ENCODE results near the gene ATP10A.

The ATP10A gene

DNA sequence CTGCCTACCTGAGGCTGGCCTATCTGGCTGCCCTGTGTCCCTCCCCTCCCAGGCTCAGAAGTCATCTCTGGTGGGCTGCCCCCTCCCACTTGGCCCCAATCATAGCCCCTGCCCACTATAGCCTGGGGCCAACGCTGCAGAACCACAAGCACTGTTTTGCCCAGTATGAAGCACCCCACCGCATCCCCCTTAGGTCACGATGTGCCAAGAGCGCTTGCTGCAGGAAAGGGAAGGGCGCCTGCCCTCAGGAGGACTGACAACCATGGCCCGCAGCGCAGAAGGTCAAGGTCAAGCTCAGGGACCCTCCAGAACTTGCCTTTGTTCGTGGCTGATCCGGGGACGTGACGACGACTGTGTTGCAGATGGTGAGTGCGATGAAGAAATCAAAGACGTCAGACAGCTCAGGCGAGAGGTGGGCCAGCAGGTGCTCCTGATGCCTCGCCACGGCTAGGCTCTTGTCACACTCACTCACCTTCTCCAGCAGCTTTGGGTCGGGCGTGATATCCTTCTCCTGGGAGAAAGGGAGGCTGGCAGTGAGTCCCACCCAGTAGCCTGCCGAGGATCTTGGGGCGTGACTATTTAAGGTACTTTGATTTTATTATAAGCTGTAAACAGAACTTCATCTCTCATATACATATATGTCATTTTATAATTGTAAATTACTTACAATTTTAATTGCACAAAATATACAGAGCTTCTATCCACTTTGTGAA, 146.6 kb downstream of the ATP10A start:
- DNase-seq (ENCODE audit: low read depth) = no peak

DNA sequence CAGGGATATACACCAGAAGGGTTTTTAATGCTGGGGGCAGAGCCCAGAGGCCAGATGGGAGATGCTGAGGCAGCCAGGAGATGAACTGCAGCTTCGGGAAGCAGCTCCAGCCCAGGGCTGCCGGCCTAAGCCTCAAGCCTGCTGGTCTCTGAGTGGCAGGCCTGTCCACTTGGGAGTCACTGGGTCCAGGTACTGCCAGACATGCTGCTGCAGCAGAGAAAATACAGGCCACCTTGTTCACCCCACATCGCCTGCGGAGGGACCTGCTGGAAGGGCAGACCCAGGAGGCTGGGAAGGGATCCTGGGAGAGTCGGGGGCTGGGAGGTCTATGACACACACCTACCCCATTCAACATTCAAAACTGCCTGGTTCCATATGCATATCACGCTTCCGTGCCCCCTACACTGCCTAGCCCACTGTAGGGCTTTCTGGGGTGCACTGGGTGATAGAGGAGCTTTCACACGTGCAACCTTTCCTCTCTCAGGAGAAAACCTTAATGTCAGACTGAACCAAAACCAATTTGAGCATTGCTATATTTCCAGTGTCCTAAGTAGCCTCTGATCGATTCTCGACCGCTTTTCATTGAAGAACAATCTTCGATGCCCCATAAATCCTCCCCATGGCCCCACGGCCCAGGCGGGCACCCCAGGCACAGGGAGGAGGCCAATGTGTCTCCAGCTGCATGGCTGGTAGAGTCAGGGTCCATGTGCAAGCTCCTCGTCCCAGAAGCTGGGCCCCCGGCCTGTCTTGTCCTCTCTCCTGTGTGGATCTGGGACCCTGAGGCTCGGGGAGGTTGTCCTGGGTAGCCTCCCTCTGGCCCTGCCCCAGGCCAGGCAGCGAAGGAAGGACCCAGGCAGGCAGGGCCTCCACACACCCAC, 147.4 kb downstream of the ATP10A start:
- DNase-seq (ENCODE audit: low read depth) = no peak

DNA sequence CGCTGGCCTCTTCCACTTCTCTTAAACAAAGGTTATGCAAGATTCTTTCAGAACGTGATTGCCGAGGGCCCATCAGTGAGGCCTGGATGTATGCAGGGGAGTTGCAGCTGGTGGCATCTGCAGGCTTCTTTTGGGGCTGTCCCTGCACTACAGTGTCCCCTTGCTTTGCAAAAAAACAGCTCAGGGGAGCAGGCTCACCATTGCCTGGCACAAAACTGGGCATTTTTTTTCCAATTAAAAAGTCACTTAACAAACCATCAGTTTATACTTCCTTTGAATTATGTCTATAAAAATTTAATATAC, 148.6 kb downstream of the ATP10A start:
- DNase-seq (ENCODE audit: low read depth) = no peak

DNA sequence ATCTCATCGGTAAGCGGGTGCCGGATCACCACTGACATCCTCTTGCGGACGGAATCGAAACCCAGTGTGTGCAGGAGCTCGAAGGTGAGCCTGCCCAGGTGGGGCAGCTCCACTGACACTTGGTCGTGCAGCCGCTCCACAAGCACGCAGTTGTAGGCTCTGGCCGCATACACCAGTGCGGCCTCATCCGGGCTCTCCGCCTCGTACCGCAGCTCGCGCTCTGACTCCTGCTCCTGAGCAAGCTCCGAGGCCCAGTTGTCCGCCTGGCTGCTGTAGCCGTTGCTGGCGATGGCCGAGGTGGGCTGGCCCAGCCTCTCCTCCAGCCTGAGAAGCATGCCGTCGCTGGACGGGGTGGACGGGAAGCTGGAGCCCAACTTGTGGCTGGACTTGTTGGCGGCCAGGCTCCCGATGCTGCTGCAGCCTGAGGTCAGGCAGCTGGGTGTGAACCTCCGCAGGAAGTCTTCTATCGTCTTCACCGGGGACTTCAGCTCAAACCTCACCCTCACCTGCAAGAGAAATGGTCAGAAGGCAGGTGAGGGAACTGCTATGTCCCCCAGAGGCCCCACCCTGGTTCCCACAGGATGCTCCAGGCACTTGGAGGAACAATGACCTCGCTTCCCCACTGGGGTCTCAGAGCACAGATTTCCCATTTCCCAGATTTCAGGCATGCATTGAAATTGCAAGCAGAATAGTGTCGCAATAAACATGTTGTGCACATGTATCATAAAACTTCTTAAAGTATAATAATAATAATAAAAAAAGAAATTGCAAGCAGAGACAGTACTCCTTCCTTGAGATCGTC, 149.2 kb downstream of the ATP10A start:
- no peak for DNase-seq (ENCODE audit: low read depth)

DNA sequence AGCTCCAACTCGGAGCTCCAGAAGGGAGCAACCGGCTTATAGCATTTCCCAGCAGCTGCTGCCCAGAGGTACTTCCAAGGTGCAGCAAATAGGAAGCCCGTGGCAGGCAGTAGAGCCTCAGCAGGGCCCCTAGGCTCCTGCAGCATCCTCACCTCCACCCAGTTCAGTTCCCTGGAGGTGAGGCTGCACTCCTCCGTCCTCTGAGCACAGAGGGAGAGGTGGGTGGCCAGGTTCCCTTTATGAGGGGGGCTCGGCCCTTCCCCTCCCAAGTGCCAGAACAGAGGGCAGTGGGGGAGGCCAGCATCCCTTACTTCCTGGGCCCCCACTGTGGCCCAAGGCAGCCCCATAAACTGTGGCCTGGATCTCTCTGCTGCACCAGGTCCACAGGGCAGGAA, 150.2 kb downstream of the ATP10A start:
- no peak for DNase-seq (ENCODE audit: low read depth)

DNA sequence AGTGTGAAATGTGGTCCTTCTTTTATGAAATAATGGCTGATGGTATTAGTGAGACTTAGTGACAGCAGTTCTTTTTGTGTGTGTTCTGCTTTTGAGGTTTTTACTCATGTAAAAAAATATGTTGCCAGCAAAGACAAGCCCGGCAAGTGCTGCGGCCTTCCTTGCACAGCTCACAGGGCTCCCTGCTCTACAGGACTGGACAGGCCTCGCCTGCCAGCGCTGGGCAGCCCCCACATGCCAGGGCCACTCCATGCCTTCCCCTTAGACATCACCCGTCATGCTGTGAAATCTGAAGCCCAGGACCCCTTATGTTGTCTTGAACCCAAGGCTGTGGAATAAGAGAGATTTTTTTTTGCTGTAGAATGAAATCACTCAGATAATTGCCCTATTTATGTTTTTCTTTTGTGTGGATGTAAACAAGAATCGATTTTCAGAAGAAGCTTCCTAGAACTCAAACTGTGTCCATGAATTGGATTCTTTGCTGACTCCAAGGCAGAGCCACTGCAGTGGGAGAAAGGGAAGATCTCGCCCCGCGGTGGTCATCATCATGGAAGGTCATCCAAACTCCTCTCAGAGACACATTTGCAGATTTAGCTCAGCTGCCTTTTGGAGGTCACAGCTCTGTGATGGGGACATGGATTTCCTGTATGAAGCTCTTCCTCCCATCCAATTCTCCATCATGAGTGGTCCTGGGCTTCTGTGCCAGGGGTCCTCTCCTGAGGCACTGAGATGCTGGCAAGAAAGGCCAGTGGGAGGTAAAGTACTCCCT, 150.8 kb downstream of the ATP10A start:
- DNase-seq (ENCODE audit: low read depth) = no peak

DNA sequence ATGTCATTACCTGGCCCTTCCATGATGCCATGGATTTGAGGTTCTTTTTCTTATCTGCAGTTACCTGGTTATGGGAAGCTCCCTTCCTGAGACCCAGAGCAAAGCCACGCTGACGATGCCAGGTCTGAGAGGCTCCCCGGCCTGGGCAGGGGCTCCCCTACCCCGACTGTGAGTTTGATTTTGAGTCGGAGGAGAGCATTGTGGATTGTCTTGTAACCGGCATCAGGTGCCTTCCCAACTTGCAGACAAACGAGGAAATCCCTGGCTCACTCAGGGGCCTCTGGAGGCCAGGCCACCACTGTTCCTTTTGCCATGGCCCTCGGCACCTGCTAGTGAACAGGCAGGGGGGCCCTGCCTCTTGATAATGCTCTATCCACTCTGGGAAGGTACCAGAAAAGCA, 151.4 kb downstream of the ATP10A start:
- DNase-seq (ENCODE audit: low read depth) = no peak

DNA sequence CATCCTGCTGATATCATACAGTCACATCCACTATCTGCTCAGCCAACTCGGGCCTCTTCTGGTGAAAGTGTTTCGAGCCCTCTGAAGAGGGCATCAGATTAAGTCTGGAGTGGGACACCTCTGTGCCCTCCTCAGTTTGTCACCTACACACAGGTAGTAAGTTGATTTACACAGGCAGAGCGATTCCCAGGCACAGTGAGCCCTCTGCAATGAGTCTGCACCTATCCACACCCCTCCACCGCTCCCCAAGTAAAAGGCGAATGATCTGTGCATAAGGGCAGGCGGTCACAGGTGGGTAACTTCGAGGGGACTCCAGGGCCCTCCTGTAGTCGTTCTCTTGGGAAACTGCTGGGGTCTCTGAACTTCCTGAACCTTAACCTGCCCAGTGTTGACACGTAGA, 152.0 kb downstream of the ATP10A start:
- no peak for DNase-seq (ENCODE audit: low read depth)

DNA sequence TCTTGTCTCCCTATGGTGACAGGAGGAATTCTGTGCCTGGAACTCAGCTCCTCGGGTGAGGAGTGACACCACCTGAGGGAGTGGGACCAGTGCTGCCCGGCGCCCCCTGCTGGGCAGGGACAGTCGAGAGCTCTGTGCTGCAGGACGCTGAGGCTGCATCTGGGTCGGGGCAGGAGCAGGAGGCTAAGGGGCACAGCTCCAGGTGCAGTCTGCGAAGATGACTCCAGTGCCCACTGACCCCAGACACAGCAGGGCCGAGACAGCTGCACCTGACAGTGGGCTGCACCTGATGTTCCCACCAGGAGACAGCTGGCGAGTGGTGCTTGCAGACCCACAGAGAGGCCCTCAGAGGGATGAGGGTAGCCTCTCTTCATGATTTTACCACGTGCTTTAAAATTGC, 152.9 kb downstream of the ATP10A start:
- DNase-seq (ENCODE audit: low read depth) = no peak

DNA sequence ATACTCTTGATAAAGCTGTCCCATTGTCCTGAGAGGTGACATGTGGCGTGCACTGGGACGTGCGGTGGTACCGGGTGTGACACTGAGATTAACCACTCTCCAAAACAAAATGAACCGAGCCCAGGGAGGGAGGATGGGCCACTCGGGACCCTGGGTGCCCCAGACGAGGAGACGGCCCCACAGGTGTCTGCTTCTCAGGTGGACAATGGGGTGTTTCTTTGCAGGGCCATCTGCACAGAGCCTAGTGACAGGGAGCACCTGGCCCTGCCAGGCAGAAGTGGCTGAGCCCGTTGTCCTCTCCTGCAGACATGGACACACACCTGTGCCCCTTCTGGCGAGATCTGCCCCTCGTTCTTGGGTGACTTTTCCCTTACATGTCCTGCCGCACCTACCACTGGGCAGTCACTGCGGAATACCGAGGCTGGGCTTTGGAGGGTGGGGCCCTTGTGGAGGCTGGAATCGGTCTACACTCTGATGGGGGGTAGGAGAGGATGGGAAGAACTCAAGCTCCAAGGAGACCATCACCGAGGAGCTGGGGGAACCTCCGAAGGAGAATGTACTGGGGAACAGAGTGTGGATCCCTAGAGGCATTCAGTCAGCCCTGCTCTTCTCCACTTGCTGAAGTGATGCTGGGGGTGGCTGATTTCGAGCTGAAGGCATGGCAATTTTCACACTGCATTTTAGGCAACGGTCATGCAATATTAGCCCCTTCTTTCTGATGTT, 153.5 kb downstream of the ATP10A start:
- no peak for DNase-seq (ENCODE audit: low read depth)

DNA sequence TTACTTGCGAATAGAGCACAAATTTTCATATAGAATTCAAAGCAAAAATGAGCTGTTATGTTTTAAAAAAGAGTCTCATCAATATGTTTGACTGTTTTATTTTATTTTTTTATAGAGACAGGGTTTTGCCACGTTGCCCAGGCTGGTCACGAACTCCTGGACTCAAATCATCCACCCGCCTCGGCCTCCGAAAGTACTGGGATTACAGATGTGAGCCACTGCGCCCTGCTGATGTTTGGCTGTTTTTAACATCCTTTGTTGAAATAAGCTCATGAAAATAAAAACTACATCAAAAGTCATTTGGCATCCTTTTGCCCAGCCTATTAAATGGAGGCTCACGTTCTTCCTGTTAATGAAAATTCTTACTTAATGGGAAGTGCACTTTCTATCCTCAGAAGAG, 154.7 kb downstream of the ATP10A start:
- no peak for DNase-seq (ENCODE audit: low read depth)

DNA sequence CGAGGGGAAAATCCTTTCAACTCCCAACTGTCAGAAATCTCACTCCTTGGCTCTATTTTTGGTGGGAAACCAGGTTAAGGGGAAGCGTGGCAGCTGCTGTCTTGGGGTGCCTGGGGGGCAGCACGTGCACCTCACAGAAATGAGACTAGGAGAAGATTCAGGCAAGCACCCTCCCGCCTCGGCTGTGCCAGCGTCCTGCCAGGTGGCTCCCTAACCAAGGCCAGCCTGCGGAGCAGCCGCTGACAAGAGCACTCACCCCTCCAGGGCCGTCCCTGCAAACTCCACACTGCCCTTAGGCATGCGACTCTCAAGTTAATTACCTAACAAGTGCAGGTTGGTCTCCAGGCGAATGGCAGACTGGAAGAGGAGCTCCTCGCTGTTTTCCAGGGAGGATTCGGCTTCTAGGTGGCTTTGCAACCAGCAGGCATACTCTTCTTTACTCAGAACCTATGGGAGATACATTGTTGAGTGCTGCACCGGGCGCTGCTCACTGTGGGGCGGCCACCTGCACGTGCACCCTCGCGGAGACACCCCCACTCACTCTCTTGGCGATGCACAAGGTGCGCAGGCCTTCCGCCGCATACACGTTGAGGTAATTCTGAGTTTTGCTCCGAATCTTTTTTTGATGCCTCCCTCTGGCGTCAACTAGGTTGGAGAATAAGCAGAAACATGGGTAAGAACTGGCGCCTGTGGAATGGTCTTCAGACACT, 155.3 kb downstream of the ATP10A start:
- DNase-seq (ENCODE audit: low read depth) = no peak

DNA sequence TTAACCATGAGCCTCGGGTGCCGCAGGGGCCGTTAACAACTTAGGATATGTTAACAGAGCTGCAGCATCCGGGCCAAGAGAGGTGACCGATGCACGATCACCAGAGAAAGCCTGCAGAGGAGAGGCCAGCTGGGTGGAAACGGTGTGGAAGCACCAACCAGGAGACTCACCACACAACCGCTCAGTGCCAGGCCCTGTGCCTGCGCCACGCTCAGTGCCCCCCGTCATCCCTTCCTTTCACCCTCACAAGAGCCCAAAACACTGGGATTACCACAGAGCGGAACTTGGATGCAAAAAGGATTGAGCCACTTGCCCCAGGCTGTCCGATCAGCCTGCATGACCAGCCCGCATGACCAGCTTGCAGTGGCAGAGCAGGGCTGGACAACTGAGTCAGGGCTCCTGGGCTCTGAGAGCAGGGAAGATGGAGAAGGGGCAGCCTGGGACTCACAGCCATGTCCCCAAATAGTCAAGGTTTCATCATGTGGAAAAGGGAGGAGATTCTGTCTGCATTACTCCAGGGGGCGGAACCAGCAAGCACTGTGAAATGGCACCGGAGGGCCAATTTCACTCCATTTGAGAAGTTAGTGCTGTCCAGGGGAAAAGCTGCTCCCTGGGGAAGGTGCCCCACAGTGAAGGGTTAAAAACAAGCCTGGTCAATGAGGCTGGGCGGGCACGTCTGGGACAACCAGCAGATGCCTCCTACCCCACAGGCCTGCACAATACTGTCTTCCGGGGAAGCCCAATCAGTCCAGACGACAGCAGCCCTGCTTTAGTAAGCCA, 156.8 kb downstream of the ATP10A start:
- DNase-seq (ENCODE audit: low read depth) = no peak

DNA sequence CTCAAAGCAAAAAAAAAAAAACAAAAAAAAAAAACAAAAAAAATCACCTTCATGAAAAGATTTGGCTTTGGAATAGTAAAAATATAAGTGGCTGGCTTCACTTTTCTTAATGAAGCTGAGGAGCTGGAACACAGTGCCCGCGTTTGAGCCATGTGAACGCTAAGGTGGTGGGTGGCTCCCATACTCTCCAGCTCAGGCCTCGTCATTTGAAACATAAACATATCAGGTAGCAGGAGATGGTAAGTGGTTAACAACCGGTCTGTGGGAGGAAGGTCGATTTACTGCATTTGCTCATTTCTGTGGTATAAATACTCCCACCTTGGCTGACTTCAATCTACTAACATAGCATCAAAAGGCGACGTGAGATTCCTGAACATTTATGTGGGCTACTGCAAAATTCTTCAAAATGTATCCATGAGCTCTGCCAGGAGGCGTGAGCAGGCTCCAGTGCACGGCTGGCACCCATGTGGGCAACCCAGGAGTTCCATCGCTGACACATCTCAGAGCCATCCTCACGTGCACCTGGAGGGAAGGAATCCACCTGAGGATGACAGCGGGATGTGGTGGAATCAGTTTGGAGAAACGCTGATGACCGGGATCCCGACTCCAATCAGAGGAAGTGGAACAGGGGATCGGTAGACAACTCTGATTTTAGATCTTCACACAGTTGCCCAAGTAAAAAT, 157.6 kb downstream of the ATP10A start:
- no peak for DNase-seq (ENCODE audit: low read depth)

DNA sequence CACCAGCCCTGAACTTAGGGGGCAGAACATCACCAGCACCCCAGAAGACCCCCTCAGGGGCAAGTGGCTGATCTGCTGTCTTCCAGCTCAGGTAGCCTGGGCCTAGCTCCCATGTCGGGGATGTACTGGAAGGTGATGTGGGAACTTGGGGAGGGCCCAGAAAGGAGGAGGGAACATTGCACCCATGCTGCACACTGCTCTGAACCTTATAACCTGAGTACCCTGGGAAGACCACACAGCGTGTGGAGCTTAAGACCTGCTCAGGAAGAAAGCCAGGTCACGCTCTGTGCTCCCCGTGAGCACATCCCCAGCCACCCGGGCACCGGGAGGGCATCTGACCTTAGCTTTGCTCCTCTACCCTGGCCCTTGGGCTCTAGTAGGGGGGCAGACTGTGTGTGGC, 159.4 kb downstream of the ATP10A start:
- DNase-seq (ENCODE audit: low read depth) = no peak

DNA sequence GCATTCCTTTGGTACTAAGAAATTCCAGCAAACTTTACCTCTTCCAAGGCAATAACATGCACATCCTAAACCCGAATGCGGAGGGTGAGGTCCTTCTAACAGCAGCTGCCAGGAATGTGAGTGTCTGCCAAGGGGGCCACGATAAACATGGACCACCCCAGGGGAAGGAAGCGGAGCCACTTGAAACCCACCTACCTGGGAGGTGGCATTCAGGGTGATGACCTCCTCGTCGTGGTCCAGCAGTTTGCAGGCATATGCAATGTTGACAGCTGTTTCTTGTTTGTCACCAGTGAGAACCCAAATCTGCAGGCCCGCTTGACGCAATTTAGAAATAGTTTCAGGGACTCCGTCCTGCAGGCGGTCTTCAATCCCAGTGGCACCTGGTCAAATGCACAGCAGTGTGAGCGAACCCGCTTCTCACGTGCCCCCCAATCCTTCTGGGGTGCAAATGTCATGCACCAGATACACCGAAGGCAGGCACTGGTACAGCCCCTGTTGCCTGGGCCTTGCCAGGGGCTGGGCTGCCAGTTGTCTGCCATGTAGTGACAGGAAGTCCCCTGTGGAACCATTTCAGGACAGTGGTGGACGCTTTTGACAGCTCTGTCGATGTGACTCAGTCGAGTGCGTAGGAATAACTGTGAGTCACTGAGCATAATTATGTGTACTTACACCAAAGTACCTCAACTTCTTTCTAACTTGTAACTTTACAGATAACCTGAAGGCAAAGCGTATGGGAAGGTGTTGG, 161.2 kb downstream of the ATP10A start:
- DNase-seq (ENCODE audit: low read depth) = no peak

DNA sequence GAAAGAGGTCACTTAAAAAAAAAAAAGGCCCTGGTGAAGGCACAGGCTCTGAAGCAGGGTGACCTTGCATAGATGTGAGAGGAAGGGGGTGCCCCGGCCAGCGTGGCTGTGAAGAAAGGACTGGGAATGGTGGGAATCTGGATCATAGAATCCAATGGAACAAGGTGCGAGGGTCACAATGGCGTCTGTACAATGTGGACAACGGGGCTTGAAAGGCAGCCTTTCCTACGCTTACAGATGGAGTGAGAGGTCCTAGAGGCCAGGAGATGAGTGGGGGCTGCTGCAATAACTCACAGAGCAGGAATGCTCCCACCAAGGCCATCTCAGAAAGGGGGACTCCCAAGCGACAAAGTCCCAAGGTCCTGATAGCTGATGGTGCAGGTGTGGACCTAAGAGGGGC, 162.2 kb downstream of the ATP10A start:
- DNase-seq (ENCODE audit: low read depth) = no peak

DNA sequence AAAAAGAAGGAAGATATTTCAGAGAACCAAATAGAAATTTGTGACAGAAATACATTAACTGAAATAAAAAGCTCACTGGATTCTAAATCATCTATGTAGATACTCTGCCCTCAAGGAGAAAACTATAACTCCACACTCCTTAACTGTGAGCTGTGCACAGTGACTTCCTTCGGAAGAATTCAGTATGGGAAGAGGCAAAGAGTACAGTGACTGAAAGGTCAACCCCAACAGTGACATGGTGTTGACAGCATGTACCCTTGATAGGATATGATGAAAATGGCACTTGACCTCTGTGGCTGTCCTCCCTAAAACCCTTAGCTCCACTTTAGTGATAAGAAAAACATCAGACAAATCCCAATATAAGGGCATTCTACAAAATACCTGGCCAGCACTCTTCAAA, 165.5 kb downstream of the ATP10A start:
- DNase-seq (ENCODE audit: low read depth) = no peak
